ENCODE data around the gene ANAPC15.

Gene ANAPC15

DNA sequence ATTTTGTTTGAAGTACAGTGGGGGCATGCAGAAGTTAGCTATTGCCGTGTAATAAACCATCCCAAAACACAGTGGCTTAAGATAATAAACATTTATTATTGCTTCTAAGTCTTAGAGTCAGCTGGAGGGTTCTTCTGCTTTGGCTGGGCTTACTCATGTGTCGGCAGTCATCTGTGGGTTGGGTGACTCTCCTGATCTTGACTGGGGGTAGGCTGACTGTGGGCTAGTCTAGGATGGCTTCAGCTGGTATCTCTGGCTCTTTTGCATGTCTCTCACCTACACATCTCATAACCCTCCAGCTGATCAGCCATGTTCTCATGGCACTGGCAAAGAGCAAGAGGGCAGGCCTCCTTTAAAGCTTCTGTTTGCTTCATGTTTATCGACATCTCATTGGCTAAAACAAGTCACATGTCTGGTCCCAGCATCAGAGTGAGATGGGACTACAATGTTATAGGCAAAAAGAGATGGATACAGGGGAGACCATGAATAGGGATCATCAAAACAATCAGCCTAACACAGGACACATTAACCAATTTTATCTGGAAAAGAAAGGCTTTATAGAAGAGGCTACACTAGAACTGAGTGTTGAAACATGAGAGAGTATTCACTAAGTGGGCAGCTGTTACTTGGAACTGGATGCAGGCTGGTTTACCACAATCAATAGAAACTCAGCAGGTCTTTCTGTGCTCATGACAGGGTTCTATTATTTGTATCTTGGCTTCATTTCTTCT, 26.7 kb downstream of the ANAPC15 start:
- DNase-seq (ENCODE audit: low read depth in 2 of 2), result no peak

DNA sequence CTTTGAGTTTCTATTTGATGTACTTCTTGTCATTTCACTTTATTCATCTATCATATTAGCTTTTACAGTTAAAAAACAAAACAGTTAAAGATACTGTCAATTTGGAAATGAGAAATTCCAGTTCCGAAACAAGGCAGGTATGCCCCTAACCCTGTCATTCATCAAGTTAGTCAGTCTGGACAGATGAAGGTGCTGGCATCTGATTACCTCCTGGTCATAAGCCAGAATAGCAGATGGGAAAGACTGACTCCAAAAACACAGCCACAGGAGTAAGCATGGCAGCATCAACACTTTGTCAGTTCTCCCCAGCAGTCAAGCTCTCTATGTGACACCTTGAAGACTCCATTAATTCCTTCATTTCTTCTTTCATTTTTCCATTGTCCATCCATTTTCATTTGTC, 27.5 kb downstream of the ANAPC15 start:
- no peak for DNase-seq (ENCODE audit: low read depth in 2 of 2)

DNA sequence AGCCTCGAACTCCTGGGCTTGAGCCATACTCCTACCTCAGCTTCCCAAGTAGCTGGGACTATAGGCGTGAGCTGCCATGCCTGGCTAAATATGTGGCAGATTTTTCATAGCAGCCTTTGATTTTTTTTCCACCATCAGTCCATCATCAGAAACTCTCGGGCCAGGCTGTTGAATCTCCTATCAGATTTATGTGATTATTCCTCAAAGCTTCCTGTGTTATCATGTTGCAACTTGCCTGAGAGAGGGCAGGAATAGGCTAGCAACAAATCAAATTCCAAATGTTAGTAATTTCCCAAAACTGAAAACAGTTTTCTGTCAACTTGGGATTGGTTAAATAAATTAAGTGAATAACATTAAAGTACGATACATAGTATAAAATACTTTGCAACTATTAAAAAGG, 28.4 kb downstream of the ANAPC15 start:
- no peak for DNase-seq (ENCODE audit: low read depth in 2 of 2)

DNA sequence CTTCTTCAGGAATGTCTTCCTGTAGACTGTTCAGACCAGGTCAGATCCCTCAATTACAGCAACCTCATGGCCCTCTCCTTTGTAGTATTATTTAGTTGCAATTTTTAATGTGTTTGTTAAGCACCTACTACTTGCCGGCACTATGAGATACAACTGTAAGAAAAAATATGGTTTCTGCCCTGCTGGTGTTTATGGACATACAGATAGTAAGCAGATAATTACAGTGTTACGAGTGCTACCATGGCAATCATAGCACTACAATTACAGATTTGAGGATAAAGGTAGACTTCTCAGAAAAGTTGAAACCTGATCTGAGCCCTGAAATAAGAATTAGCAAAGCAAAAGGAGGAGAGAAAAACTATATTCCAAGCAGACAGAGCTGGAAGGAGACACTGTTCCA, 29.1 kb downstream of the ANAPC15 start:
- no peak for DNase-seq (ENCODE audit: low read depth in 2 of 2)

DNA sequence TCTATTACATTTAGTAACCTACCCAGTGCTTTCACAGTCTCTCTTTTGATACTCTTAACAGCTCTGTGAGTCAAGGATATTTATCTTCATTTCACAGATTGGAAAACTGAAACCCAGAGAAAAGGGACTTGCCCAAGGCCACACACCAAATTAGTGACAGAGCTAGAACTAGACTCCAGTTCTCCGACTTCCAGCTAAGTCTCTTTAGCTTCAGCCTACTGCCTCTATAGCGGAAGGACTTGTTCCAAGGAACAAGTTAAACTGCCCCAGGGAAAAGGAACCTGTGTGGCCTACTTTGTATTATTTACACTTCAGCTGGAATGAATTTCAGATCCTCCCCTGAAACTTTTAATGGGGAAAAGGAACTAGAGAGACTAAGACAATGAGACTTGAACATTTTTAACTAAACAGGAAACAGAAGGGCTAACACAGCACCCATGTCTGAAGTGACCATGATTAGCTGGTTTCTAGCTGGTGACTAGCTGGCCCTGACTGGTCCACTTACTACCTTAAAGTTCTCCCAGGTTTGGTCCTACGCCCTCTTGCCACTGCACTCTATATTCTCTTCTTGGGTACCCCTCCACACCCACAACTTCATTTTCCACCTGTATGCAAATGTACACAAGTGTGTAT, 30.6 kb downstream of the ANAPC15 start:
- DNase-seq (ENCODE audit: low read depth in 2 of 2), result no peak

DNA sequence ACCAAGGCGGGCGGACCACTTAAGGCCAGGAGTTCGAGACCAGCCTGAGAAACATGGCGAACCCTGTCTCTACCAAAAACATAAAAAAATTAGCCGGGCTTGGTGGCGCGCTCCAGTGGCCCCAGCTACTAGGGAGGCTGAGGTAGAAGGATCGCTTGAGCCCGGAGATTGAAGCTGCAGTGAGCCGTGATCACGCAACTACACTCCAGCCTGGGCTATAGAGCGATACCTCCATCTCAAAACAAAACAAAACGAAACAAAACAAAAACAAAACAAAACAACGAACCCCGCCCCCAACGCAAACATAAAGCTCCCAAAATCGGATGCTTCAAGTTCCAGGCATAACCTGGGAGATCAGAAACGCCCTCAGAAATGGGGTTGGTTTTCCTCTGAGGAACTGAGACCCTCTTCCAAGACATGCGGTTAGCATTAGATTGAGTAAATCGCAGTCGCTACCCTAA, 31.3 kb downstream of the ANAPC15 start:
- no peak for DNase-seq (ENCODE audit: low read depth in 2 of 2)

DNA sequence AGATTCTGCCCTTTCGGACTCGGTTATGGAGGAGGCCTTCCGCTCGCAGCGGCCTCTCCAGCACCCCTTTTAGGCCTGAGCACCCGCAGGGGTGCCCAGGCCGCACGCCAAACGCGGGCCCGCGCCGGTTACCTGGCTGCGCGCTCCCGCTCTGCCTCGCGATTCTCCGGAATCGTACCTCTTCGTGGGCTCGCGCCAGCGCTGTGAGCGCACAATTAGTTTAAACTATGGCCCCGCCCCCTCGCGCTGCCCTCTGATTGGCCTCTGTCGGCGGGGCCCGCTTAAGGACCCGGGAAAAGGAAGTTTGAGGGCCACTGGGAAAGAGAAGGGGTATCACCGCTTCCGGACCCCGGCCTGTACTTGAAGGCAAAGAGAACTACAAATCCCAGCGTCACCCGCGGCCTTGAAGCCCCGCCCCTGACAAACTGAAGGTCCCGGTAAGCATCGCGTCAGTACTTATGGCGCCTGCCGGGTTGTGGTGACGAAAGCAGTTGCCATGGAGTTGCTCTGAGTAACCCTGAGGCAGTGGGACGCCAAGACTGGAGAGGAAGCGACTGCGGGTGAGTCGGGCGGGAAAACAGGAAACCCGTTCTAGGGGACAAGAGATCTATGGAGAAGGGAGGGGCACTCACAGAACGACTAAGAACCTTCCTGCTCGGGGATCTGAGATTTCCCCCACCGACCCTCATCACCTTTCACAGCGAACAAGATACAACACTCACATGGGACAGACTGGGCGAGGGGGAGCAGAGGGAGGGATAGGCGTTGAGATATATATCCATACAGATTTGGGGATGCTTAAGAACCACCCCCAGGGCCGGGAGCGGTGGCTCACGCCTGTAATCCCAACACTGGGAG, 31.9 kb downstream of the ANAPC15 start, which contains the start of the genes LRRC51 and NUMA1:
LRRC51 (plus strand) TSS at position 525 of the 858 bp plus-strand sequence. CDS start 8,234 bp downstream, outside the sequence.
NUMA1 (minus strand) TSS at position 217 of the 858 bp plus-strand sequence. CDS start 44,599 bp downstream, outside the sequence.
- peak; percentile 97 for DNase-seq (ENCODE audit: low read depth in 2 of 2)

DNA sequence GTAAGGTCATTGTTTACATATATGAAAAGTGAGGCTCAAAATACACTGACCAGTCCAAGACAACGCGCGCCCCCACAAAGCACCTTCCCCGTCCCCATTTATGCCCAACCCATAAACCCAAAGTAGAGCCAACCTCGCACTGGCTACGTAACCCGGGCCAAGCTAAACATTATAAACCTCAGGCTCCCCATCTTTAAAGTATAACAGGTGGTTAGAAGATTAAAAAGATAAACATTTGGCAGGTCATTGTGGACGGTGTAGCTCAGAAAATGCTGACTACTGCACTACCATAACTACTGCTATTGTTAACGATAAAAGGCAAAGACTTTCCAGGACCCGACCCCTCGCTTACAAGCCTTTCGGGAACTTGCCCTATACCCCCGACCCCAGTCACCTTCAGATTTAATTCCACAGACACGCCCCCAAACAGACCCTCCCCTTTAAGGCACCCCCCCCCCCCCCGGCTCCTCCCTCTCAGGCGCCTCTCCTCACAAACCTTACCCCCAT, 32.6 kb downstream of the ANAPC15 start:
- DNase-seq (ENCODE audit: low read depth in 2 of 2), result no peak

DNA sequence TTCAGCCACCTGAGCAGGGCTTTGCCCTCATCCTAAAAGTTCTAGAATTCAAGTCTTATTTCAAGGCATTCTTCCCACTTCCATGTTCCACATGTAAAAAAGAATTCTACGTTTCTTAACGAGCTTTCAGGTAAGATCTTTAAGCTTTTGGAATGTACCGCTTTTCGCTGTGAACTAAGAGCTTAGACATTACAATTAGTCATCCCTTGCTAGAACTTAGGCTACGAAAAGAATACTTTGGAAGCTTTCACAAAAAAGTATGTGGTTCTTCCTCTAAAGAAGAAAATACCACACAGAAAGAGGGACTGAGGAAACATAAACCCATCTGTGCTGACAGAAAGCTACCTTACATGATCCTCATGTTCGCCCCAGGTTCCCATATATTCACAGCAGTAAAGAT, 34.0 kb downstream of the ANAPC15 start:
- DNase-seq (ENCODE audit: low read depth in 2 of 2), result no peak

DNA sequence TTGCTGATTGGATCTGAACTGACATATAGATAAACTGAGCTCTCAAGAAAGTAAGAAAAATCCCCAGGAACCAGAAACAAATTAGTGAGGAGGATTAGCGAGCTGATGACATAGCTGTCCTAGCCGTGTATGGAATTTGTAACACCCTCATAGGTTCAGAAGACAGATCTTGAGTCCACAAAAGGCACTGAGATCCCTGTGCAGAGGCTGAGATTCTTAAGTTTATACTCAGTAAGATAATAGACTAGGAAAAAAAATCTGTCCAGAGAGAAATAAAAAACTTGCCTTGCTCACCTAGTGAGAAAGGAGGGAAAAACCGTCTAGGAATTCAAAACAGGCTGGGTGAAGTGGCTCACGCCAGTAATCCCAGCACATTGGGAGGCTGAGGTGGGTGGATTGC, 36.7 kb downstream of the ANAPC15 start:
- DNase-seq (ENCODE audit: low read depth in 2 of 2), result no peak

DNA sequence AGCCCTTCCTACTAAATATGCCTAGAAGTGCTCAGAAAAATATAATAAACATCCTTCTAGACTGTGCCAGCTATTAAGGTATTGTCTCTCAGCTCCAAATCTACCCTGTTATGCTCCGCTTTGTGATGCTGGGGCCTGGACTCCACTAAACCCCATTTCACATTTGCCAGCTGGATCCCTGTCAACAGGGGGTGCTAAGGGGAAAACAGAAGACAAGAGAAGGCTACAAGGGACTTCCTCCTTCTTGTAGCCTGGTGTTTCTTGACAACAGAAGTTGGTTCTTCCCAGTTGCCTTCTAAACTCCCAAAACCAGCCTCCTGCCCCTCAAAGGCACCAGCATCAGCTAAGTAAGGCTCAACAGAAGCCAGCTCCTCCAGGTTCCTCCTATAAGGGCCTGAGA, 37.4 kb downstream of the ANAPC15 start:
- no peak for DNase-seq (ENCODE audit: low read depth in 2 of 2)

DNA sequence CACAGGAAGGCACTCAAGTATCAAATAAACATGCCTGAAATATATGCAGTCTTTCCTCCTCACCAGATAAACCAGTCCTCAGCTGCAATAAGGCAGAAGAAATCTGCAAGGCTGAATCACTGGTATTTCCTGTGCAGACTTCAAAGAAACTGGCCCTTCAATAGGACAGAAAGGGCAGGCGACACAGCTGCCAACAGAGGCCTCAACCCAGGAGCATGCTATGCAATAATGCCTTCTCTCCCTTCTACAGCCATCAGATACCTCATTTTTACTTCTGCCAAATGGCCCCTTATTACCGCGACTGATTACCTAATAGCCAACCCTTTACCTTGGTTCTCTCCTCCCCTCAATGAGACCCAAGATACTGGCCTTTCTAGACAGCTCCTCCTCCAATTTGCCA, 40.1 kb downstream of the ANAPC15 start:
- no peak for DNase-seq (ENCODE audit: low read depth in 2 of 2)

DNA sequence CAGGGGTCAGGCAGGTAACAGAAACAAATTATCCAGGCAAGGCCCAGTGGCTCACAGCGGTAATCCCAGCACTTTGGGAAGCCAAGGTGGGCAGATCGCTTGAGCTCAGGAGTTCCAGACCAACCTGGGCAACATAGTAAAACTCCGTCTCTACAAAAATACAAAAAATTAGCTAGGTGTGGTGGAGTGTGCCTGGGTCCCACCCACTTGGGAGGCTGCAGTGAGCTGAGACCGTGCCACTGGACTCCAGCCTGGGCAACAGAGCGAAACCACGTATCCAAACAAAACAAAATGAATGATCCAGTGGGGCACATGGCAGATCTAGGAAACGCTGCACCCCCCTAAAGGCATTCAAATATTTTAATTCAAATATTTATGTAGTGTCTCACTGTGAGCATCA, 42.0 kb downstream of the ANAPC15 start:
- DNase-seq (ENCODE audit: low read depth in 2 of 2), result no peak

DNA sequence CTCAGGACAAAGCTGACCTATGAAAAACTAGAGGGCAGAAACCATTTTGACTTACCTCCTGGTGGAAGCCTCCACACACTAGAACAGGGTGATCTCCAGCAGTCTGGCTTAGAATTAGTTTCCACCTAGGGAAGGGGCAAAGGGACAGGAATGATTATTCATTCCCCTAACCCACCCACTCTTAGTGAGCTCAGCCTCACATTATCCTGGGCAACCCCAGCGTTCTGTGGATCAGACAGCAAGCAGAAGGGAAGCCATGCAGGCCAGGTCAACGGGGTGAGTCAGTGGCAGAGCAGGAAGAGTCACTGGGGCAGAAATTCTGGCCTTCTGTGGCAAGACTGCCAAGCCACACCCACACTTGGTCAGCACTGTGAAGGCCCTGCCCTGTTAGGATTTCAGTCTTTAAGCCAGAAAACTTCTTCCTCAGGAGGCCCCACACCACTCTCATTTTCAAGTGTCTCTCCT, 42.7 kb downstream of the ANAPC15 start:
- peak in 1 of 2 donors; percentile 4 for DNase-seq (ENCODE audit: low read depth in 2 of 2)

DNA sequence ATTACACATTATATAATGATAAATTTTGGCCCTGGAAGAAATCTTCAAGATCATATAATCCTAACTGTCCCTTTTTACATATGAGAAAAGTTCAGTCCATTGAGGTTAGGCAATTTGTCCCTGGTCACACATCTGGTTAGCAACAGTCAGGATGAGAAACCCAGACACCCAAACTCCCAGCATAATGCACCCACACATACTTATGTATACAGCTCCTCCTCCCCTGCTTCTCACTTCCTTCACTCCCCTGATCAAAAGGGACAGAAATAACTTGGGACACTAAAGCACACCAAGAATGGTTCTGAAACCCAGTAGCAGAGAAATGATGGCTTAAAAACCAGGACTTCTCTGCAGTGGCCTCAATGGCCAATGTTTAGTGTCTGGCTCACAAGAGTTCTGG, 43.3 kb downstream of the ANAPC15 start:
- DNase-seq (ENCODE audit: low read depth in 2 of 2), result no peak

DNA sequence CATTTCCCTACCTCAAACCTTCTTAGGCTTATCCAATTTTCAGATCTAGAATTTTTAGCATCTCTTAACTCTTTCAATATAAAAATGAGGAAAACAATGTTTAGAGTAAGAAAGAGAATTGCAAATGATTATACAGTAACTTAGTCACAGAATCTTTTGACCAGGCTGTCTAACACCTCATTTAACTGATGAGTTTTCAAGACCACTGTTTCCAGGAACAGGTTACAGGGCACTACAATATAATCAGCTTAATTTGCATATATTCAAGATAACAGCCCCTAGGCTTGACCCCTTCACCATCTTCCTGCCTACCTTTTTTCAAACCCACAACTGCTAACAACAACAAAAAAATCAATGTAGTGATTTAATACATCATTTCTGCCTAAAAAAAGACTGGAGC, 44.8 kb downstream of the ANAPC15 start:
- no peak for DNase-seq (ENCODE audit: low read depth in 2 of 2)

DNA sequence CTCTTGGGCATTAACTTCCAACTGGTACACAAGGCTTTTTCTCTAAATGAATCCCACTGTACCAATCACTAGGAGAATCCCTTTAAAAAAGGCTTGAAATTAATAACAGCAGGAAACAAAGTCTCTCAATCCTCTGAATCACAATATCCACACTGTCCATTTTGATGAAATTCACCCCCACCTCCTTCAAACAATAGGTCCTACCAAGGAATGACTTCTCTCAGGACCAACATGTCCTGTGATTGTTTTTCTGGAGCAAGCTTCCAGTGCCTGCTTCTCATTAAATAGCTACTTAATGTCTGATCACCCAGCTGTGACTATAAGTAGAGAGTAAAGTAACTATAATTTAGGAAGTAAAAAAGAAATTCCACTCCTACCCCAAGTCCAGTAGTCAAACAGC, 45.2 kb downstream of the ANAPC15 start:
- no peak for DNase-seq (ENCODE audit: low read depth in 2 of 2)

DNA sequence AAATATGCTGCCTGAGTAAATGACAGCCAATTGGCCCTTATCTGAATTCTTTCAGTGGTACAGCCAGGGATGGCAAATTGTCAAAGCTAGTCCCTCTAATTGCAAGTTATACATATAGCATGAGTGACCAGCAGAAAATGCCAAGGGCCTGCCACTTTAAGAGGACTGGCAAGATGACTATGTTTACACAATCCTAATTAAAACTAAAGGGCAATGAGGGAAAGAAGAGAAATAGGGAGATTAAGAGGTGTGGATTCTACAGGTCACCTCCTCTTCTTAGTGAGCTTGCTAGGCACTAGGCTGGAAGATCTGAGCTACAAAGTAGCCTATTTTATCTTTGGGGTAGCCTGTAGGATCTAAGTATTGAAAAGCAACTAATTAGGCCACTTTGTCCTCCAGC, 45.6 kb downstream of the ANAPC15 start:
- no peak for DNase-seq (ENCODE audit: low read depth in 2 of 2)

DNA sequence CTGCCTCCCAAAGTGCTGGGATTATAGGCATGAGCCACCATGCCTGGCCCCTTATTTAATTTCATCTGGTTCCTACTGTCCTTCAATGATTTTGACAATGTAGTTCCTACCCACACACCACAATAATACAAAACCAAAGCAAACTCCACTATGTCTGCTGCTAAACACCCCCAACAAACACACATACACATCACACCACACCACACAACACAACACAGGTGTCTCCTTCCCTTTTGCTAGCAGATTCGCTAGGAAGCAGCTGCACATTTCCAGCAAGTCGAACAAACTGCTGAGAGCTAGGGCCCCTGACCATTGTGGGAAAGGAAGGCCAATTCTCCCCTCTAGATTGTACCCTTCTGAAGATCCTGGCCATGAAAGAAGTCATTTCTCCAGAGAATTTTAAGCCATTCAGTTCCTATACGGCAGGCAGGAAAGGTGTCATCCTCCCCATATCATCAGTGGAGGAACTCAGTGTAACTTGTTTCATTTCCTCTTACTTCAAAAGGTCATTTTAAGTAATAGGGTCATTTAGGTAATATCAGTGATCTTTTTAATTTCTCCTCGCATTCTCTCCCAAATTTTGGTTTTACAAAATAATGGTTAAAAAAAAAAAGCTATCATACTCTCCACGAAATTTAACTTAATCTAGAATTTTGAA, 50.6 kb downstream of the ANAPC15 start:
- no peak for DNase-seq (ENCODE audit: low read depth in 2 of 2)
